ENCODE data around the gene STPG3. TPM values are rescaled to one million over a fixed set of nuclear protein-coding genes. Genes with fewer than 3 reads are reported as not detected.

STPG3 gene
- total and polyA plus RNA-seq, 9 of the 15 experiments (the other 6 are each of a cell fraction or from before 2014, with no cell fraction given) = not detected

DNA sequence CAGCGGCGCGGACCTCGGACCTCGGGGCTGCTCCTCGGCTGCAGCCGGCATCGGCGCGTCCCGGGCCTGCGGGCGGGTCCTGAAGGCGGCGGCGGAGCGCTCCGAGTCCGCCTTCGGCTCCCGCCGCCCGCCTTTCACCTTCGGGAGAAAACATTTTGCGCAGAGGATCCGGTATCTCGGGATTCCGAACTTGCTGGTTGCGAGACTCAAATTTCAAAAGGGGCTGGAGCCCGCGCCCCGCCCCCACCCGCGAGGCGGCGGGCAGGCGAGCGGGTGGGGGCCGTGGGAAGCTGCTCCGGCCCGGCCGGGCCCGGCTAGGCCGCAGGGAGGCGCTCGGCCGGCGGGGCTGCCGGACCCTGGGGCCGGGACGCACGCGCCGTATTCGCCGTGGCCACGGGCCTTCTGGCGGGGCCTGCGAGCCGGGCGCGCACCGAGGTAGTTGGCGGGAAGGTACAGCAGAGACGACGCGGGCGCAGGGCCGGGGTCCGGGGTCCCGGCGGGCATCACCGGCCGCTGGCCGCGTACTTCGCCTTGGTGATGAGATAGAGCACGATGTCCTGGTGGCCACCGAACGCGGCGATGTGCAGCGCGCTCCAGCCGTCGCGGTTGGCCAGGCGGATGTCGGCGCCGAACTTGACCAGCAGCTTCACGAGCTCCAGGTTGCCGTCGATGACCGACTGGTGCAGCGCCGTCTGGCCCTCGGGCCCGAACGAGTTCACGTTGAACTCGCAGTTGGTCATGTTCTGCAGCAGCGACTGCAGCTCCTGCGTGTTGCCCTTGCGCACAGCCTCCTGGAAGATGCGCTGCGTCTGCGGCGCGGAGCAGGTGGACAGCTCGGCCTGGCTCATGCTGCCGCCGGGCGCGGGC is 50.2 kb downstream of the STPG3 start (continued):
- 0 out of 2 replicates have a peak, but pooled peaks have one; percentile 30 for TF ChIP-seq ZBTB17 (CRISPR knock-in tag; IDR thresholded peaks at IDR 0.05)
- TF ChIP-seq CXXC5 (CRISPR knock-in tag; IDR thresholded peaks at IDR 0.05) = peak; percentile 97
- peak; percentile 93 for TF ChIP-seq CTBP1 (IDR thresholded peaks at IDR 0.05; ENCODE audit: borderline replicate concordance)
- TF ChIP-seq LARP7 (IDR thresholded peaks at IDR 0.05) = no peak
- TF ChIP-seq MTA3 (IDR thresholded peaks at IDR 0.05; ENCODE audit: borderline replicate concordance) = peak; percentile 67; the same call in 1 of the 2 replicates
- TF ChIP-seq E2F4 (CRISPR knock-in tag; IDR thresholded peaks at IDR 0.05; ENCODE audit: low read depth) = no peak
- TF ChIP-seq CREB3L1 (IDR thresholded peaks at IDR 0.05; ENCODE audit: borderline replicate concordance, low read depth) = peak; percentile 67; the same call in 1 of the 2 replicates
- peak; percentile 47; the same call in 1 of the 2 replicates for TF ChIP-seq CBX1 (IDR thresholded peaks at IDR 0.05; ENCODE audit: low read depth)
- TF ChIP-seq, protein P1, sequence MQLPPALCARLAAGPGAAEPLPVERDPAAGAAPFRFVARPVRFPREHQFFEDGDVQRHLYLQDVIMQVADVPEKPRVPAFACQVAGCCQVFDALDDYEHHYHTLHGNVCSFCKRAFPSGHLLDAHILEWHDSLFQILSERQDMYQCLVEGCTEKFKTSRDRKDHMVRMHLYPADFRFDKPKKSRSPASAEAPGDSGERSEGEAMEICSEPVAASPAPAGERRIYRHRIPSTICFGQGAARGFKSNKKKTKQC (CRISPR knock-in tag; IDR thresholded peaks at IDR 0.05) = peak; percentile 95
- peak; percentile 21 for TF ChIP-seq RBM22 (IDR thresholded peaks at IDR 0.05; ENCODE audit: low read depth, low read length, poor library complexity, severe bottlenecking)
- 0 out of 4 replicates have a peak, but pooled peaks of 1 of the 2 experiments have one; percentile 15 for TF ChIP-seq MLX (CRISPR knock-in tag; conservative IDR thresholded peaks at IDR 0.05)
- no peak for TF ChIP-seq CAMTA2 (CRISPR knock-in tag; conservative IDR thresholded peaks at IDR 0.05)
- 0 out of 2 replicates have a peak, but pooled peaks have one; percentile 10 for TF ChIP-seq PRMT5 (CRISPR knock-in tag; IDR thresholded peaks at IDR 0.05)
- TF ChIP-seq, protein P2, sequence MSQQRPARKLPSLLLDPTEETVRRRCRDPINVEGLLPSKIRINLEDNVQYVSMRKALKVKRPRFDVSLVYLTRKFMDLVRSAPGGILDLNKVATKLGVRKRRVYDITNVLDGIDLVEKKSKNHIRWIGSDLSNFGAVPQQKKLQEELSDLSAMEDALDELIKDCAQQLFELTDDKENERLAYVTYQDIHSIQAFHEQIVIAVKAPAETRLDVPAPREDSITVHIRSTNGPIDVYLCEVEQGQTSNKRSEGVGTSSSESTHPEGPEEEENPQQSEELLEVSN (IDR thresholded peaks at IDR 0.05; ENCODE audit: borderline replicate concordance in 1 of 2, extremely low read depth in 1 of 2, insufficient read depth in 1 of 2, insufficient read length in 1 of 2, low read depth in 1 of 2, low read length in 1 of 2, poor library complexity in 1 of 2, severe bottlenecking in 1 of 2) = peak; percentile 97 to 98
- peak; percentile 83; the same call in 1 of the 2 replicates for TF ChIP-seq ZBTB7A (IDR thresholded peaks at IDR 0.05; ENCODE audit: borderline replicate concordance, control insufficient read depth, low read depth, low read length)
- peak; percentile 45; the same call in 1 of the 2 replicates for TF ChIP-seq TARDBP (IDR thresholded peaks at IDR 0.05)
- peak; percentile 45; the same call in 1 of the 2 replicates for TF ChIP-seq NR4A1 (CRISPR knock-in tag; IDR thresholded peaks at IDR 0.05)
- TF ChIP-seq NR4A1 (tag; IDR thresholded peaks at IDR 0.05) = peak; percentile 42; the same call in 1 of the 2 replicates
- peak; percentile 31 to 72 (median 57); a peak in 4 of 6 replicates for TF ChIP-seq CTCF (IDR thresholded peaks at IDR 0.05 in 2 of 3, conservative IDR thresholded peaks at IDR 0.05 in 1 of 3; ENCODE audit: insufficient read depth in 2 of 3, low read depth in 1 of 3, low read length in 3 of 3)
